Stomach (tissue), 4 donors: Measurements from ENCODE around the gene SPDYE16.
"Not testable (repeated sequence)": the region's sequence is repeated elsewhere in the genome, so short reads cannot be mapped to it uniquely, and the experiment has no call there.

ENCODE experiments used
- POLR2A ChIP-seq, 4 donors: fragments of 450-650 bp; IDR thresholded peaks; one replicate each; pipeline ENCODE4 v1.6.1; 2016; ENCODE audit warnings: antibody characterized with exemption in 4 of 4, control low read depth in 2 of 4, mild to moderate bottlenecking in 1 of 4, moderate library complexity in 1 of 4
- POLR2AphosphoS5 ChIP-seq, 3 donors: sonication (generic); formaldehyde crosslinking; IDR thresholded peaks; one replicate each; pipeline ENCODE4 v1.6.1; 2016; ENCODE audit warnings: antibody characterized with exemption in 3 of 3
- TF ChIP-seq, protein P1 (sequence below), 7 experiments: fragments of 450-650 bp in 4 of 7; fragments of 200-600 bp in 3 of 7; sonication (generic) in 3 of 7; IDR thresholded peaks; one replicate each; pipeline ENCODE4 v1.5.1; 2016 to 2019; ENCODE audit warnings: antibody characterized with exemption in 7 of 7, control low read depth in 2 of 7, mild to moderate bottlenecking in 1 of 7

DNA sequence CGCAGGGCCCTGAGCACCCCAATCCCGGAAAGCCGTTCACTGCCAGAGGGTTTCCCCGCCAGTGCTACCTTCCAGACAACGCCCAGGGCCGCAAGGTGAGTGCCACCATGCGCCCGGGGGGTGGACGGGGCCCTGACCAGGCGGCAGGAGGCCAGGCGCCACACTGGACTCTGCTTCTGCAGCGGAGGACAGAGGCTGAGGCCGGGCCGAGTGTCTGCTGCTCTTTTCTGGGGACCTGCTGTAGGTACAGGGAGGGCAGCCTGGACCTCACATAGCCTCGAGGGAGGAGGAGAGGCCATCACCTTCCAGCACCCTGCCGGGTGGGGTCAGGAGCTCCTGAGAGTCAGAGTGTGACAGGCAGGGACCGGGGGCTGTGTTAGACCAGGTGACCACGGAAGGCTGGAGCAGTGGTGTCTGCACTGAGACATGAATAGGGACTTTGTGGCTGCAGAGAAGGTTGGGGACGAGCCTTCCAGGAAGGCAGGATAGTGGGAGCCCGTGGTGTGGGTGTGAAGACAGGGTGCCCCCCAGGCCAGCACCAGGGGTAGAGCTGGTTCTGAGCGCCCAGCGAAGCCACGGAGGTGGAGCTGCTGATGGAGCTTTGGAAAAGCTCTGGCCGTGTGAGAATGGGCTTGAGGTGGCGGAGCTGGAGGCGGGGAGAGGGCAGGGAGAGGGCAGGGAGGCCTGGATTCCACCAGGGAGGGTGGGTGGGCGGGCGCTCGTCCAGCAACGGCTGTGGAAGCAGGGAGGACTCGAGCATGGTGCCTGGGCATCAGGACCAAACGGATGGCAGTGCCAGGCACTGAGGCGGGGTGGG lies 38.5 kb downstream of the SPDYE16 start:
- not testable (repeated sequence) for TF ChIP-seq POLR2A, POLR2AphosphoS5 (IDR thresholded peaks at IDR 0.05)
- TF ChIP-seq, protein P1, sequence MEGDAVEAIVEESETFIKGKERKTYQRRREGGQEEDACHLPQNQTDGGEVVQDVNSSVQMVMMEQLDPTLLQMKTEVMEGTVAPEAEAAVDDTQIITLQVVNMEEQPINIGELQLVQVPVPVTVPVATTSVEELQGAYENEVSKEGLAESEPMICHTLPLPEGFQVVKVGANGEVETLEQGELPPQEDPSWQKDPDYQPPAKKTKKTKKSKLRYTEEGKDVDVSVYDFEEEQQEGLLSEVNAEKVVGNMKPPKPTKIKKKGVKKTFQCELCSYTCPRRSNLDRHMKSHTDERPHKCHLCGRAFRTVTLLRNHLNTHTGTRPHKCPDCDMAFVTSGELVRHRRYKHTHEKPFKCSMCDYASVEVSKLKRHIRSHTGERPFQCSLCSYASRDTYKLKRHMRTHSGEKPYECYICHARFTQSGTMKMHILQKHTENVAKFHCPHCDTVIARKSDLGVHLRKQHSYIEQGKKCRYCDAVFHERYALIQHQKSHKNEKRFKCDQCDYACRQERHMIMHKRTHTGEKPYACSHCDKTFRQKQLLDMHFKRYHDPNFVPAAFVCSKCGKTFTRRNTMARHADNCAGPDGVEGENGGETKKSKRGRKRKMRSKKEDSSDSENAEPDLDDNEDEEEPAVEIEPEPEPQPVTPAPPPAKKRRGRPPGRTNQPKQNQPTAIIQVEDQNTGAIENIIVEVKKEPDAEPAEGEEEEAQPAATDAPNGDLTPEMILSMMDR (IDR thresholded peaks at IDR 0.05), result not testable (repeated sequence)
